HG03354 (cell line): ENCODE measurements around the gene WNT11.
"Not testable (repeated sequence)": the region's sequence is repeated elsewhere in the genome, so short reads cannot be mapped to it uniquely, and the experiment has no call there.

Experiments
- ATAC-seq: cut with Tn5 transposase; IDR thresholded peaks from one replicate; pipeline ENCODE4 v1.9.1; 2021; ENCODE audit warnings: mild to moderate bottlenecking; ENCODE audit not compliant: unreplicated experiment, poor library complexity, severe bottlenecking

Gene WNT11

DNA sequence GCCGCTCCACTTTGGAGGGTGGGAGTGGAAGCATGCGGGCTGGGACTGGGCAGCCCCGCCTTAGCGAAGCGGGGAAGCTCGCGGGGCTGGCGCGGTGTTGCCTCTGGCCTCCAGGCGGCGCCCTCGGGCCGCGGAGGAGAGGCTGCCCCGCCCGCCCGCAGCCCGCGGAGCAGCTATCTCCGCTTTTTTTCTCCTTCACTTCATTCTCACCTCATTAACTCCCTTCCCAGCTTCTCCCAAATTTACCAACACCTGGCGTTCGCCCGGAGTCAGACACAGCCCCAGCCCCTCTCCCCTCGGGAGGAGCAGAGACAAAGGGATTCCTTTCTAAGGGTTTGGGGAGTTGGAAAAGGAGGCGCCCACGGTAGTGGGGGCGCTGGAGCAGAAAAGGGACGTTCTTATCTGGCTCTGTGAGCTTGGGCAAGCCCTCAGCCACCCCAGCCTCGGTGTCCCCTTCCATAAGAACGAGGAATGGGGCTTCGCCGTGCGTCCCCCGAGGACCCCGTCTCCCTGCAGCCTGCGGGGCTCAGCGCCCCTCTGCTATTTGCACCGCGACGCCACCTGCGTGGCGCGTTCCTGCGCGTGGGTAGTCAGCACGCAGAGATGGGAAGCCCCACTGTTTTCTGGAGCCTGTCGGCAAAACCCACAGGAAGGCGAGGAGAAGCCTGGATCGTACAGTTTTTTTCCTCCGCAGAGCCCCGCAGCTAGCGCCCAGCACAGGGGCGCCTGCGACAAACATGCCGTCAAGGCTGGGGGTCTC is 1.5 kb upstream of the WNT11 start:
- no peak for ATAC-seq

DNA sequence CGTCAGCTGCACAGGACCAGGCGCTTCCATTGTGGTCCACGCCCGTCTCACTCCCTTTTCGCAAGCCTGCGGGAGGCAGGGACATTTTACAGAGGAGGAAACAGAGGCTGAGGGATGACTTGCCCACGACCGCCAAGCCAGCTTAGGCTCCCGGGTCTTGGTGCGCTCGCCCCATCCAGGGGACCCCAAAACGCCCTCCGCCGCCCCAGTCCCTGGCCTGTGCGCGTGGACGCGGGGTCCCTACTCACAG is 300 bp downstream of the WNT11 start:
- no peak for ATAC-seq

DNA sequence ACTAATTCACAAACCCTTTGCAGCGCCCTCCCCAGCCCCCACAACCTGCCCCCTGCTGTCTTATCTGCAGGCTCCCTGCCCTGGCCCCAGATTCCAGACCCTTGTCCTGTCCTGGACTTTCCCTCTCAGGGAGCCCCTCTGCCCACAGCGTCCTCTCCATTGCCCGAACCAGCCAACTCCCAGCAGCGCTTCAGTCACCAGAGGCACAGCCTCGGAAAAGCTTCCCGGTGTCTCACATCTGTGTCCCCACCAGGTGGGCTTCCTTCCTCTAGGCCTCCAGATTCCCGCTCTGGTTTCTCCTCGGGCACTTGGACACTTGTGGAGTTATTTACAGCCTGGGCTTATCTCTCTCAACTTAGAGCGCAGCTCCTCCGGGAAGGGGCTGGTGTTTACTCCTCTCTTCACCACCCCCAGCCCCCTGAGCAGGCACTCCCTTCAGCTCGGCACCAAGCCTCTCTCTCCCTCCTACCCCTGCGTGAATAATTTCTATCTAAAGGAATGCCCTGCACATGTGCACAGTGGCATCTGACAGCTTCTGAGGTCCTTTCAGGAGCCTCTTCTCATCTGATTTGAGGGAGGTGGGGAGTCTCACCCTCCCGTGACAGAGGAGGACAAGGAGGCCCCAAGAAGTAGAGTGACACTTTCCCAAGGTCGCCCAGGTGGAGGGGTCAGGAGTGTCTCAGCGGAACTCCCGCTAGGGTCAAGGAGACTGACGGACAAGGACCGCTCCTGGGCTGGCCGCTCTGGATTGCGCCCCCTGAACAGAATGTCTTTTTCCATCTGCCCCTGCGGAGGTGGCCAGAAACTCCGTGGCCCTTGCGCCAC is 838 bp downstream of the WNT11 start:
- ATAC-seq: no peak

DNA sequence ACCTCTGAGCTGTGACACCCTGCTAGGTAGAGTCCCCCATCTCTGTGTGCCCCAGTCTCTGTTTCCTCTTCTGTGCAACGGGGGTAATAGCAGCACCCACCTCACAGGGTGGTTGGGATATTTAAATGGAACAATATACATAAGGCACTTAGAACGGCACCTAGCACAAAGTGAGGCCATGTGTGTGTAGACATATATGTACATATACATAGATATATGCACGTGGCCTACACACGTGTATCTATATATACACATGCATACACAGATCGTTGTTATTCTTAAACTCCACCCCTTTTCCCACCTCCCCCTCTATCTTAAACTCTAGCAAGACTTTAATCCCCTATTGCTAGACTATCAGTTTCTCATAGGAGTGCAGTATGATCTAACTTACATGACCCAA is 2.4 kb downstream of the WNT11 start:
- ATAC-seq: no peak

DNA sequence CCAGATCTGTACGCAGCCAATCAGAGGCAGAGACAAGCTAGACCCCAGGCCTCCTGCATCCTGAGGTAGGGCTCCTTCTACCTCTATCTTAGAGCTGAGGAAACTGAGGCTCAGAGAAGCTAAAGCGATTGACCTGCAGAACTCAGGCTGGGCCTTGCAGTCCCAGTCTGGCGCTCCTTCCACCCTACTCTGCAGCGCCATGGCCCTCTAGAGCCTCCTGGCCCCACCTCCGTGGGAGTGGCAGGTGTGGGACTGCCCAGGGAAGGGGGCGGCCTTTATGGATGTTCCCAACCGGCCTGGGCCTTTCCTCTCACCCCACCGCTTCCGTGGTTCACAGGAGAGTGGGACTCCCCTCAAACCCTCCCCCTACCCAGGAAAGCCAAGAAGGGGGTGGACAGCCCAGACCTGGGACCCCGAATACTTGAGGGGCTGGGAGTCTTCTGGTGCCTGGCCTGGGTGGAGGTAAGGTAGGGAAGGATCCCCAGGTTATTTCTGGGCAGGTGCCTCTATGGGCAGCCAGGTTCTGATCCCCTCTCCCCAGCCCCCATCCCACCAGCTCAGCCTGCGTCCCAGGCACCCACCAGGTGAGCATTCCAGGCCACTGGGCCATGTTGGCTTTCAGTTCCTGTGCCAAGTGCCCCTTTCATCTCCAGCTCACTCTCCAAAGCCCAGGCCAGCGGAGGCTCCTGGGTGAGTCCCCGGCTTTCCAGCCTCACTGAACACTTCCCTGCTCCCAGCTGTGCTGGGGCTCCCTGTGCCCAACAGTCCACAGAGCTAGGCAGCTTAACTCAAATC is 3.0 kb downstream of the WNT11 start:
- ATAC-seq: no peak

DNA sequence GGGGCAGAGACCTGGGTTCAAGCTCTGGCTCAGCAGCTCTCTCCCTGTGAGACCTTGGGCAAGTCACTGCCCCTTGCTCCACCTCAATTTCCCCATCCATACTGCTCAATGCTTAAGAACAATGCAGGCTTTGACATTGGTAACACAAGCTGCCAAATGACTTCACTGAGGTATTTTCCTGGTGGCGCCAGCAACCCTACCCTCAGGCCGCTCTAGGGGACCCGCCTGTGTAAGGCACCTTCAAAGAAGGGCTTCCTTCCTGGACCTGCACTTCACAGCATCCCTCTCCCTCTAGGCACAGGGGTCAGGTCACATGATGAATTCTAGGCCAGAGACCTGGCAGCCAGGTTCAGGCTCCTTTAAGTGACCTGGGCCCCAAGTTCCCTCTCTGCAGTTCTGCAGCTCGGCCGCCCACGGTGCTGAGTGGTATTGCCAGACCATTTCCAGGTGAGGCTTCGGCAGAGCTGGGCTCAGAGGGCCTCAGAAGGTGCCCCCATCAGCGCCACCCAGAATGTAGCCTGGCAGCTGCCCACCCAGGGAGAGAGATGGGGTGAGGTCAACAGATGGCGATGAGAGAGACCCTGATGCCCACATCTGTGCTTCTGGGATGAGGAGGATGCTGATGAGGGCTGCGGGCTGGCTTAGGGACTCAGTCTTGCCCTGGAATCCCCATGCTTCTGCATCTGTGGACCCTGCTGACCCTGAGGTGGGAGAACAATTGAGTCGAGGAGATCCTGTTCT is 4.5 kb downstream of the WNT11 start:
- ATAC-seq: no peak

DNA sequence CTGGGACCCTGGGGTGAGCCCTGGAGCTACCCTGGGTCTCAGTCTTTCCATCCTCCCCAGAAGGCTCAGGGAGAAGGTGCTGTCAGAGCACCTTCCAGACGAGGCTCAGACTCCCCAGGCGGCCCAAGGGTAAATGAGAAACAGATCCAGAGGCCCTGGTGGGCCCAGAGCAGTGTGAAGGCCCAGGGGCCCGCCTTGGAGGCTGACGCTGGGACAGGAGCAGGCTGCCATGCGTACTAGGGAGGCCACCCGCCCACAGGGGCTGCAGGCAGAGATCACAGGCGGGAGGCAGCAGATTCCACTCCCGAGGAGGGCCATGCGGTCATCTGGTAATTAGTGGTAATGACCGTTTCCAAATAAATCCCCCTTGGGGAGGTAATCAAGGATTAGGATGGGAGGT is 5.2 kb downstream of the WNT11 start:
- ATAC-seq: no peak

DNA sequence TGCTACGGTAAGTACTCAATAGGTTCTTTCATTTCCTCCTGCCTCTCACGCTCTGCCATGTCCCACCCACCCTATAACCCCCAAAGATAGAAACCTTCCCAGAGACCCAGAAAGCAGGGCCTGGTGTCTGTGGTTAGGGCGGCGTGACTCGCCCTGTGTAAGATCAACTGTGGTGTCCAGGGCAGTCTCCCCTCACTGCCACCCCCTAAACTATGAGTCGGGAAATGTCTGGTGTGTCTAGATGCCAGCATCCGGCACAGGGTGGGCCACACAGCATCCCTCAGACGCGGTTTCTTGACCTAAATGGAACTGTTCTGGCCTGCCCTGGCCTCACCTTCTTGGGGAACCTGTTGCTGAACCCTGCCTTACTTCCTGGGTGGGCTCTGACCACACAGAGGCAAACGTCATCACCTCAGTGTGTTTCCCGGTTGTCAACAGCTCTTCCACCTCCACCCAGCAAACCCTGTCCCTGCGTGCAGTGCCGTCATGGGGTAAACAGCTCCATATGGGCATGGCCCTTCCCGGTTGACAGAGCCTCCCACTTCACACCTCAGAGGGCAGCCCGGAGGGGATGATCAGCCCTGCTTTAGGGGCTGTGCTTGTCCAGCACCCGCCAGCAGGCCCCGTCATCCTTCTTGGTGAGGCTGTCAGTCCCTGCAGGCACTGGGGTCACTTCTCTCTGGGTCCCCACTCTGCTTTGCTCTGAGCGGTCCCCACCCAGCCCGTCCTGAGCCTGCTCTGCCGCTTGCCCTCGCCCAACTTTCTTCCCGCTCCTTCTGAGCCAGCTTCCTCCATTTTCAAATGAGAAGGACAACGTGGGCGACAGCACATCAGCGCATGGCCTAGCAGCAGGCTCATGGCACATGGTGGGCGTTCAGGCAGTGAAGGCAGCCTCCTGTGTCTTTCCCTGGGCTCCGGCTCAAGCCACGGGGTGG is 6.0 kb downstream of the WNT11 start:
- ATAC-seq: no peak

DNA sequence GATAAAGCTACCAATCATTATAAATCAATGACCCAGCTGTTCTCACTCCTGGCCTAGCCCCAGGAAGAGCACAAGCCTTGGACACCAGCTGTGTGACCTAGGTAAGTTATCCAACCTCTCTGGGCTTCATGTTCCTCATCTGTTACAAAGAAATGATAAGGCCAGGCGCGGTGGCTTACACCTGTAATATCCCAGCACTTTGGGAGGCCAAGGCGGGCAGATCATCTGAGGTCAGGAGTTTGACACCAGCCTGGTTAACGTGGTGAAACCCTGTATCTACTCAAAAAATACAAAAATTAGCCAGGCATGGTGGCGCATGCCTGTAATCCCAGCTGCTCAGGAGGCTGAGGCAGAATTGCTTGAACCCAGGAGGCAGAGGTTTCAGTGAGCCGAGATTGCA is 7.6 kb downstream of the WNT11 start:
- ATAC-seq: not testable (repeated sequence)

DNA sequence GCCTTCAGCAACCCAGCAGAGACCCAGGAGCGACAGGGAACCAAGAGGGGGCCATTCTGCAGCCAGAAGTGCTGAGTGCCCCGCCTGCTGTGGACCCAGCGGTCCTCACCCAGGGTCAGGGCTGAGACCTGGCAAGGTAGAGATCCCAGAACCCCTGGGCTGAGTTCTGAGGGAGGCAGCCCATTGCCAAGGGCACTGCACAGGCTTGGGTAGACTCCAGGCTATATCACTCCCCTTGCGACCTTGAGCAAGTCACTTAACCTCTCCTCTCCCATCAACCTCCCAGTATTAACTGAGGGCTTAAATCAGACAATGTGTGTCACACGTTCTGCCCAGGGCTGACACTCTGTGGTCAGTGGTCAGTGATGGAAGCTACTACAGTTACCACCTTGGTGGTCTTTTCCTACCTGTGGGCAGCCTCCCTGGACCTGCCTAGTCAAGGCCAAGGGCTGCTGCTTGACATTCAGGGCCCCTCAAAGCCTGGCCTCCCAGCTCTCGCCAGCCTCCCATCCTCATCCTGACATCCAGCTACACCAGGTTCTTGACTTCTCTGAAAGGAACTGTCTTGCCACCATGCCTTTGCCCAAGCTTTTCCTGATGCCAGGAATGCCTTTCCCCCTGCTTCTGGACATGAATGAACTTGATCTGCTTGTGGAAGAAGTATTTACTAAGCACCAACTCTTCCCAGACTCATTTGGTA is 8.2 kb downstream of the WNT11 start:
- no peak for ATAC-seq

DNA sequence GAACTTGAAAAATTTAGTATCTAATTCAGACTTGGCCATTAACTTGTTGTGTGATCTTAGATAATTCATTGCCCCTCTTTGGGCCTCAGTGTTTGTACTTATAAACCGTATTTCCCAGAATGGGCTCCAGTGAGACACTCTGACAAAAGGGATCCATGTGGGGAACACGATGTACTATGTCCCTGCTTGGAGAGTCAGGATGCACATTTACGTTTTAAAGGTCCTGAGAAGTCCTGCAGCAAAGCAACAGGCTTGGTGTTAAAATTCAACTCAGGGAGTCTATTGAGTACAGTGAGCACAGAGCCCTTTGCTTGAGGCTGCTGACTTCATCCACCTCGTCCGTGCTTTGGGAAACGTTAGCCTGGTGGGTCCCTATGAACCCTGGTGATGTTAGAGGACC is 9.0 kb downstream of the WNT11 start:
- no peak for ATAC-seq

DNA sequence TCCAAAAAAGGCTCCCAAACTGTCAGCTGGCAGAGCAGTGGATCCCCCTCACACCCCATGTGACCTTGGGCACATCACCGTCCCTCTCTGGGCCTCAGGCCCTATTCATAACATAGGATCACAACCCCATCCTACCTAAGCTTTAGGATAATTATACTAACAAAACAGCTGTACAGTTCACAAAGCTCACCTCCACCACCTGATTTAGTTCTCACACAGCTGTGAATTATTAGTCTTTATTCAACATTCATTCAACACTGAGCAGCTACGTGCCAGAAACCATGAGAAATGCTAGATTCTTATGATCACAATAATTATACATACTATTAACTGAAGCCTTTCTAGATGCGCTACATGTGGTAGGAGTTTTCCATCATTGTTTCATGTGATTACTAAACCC is 9.5 kb downstream of the WNT11 start:
- no peak for ATAC-seq

DNA sequence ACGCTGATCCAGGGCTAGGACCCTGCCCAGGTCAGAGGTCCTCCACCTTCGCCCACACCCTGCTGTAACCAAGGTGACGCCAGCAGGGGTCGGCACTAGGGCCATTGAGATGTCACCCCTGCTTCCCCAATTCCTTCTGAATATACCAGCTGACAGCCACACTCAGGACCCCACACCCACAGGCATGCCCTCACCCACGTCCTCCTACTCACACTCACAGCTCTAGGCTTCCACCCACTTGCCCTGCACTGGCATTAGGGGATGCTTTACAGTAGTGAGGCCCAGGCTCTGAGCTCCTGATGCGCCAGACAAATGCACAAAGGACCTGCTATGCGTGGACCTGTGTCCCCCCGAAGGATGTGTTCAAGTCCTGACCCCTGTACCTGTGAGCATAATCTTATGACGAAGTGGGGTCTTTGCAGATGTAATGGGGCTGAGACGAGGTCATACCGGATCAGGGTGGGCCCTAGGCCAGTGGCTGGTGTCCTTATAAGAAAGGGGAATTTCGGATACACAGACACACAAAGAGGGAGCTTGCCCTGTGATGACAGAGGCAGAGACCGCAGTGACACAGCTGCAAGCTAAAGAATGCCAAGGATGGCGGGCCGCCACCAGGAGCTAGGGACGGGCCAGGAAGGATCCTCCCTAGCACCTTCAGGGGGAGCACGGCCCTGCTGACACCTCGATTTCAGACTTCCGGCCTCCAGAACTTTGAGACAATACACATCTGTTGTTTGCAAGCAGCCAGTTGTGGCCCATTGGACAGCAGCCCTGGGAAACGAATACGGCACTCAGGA is 11.2 kb downstream of the WNT11 start:
- ATAC-seq: no peak

DNA sequence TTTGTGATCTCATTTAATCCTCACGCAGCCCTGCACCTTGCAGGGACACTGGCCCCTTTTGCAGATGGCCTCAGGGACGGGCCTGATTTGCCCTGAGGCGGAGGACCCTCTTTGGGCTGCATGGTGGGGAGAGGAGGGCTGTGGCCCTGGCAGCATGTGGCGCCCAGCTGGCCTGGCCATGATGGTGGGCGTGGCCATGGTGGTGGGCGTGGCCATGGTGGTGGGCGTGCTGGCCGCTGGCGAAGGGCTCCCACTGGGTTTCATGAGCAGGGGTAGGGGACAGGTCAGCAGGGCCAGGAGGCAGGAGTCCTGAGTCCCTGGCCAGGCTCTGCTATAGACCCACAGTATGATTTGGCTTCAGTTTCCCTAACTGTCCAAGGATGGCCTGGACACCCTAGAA is 13.1 kb downstream of the WNT11 start:
- no peak for ATAC-seq

DNA sequence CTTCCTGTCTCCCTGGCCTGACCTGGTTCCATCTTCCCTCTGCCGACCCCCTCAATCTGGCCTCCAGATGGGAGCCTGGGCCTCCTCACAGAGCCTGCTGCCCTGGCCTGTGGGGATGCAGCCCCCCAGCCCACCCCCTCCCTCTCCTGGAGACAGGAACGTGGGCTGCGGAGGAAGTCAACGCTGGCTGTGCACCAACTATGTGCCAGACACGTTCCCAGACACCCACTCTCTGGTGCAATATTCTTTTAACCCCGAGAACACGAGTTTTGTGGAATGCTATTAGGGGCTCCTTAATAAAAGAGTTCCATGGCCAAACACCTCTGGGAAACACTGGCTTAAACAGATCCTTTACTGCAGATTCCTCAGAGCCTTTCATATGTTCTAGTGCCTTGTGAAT is 15.9 kb downstream of the WNT11 start:
- no peak for ATAC-seq

DNA sequence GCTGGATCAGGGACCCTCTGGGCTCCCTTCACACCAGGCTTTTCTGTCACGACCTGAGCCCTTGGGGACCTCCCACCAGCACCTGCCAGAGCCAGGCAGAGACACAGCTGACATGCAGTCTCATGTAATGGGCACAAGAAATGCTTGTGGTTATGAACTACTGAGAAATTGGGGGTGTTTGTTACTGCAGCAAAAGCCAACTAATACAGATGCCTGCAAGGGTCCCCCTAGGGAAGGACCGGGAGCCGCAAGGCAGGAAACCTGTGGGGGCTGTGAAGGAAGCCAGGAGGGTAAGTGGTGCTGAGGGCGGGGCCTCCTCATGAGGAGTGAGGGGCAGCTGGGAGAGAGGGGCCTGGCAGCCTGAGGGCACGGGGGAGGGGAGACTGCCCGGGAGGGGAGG is 16.6 kb downstream of the WNT11 start:
- ATAC-seq: no peak

DNA sequence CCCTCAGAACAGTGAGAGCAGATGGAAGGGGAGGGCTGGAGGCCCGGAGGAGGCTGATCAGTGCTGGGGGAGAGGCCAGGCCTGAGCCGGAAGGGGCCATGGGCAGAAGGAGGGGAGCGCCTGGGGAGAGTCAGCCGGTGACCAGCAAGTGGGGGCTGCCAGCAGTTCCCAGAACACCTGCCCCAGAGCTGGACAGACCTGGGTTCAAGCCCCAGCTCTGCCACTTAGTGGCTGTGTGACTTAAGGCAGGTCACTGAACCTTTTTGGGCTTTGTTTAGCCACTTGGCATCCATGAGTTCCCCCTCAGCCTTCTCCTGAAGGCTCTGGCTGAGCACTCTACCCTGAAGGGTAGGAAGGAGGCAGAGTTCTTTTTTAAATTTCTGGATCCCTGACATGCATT is 17.4 kb downstream of the WNT11 start:
- ATAC-seq: no peak

DNA sequence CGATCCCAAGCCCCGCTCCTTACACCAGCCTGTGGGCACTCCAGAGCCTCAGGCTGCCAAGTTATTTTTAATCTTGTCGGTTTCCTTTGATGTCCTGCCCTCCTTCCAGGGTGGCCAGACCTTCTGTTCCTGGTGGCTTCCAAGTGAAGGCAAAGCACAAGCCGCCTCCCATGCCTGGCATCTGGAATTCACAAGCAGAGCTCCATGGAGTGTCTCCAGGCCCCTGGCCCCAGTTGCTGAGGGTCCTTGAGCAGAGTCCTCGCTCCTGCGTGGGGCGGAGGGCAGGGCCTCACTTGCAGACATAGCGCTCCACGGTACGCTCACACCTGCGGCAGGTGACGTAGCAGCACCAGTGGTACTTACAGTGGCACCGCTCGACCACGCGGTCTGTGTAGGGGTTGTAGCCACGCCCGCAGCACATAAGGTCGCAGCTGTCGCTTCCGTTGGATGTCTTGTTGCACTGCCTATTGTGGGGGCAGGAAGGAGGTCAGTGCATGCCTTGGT is 19.5 kb downstream of the WNT11 start:
- no peak for ATAC-seq
